MM.1S (cell line): ENCODE measurements around the gene ZNF776.

Experiments
- CTCF ChIP-seq: fragments of 300-600 bp; sonication (generic); IDR thresholded peaks from 2 replicates; pipeline ENCODE4 v1.5.1; 2016; ENCODE audit warnings: antibody characterized with exemption, low read length, mixed read lengths
- EZH2phosphoT487 ChIP-seq: fragments of 300-600 bp; sonication (generic); IDR thresholded peaks from 2 replicates; pipeline ENCODE4 v1.6.1; 2018; ENCODE audit warnings: antibody characterized with exemption, low read length

GRCh38 chr19:57746580-57747471 lies at the start of gene ZNF776:
- TF ChIP-seq EZH2phosphoT487 (no peak), CTCF (no peak)
